OCI-LY7 (cell line): ENCODE data around the gene SERINC5.

Source experiments
- EZH2phosphoT487 ChIP-seq: fragments of 200-600 bp; sonication (generic); IDR thresholded peaks from 2 replicates; pipeline ENCODE4 v1.6.1; 2018; ENCODE audit warnings: low read depth, borderline replicate concordance, mild to moderate bottlenecking, mixed run types, antibody characterized with exemption, low read length, moderate library complexity, mixed read lengths
- TF ChIP-seq, protein P1 (sequence below): fragments of 200-600 bp; sonication (generic); conservative IDR thresholded peaks from 2 replicates; pipeline ENCODE4 v1.5.1; 2014; ENCODE audit warnings: mild to moderate bottlenecking, antibody characterized with exemption, low read length, moderate library complexity, mixed read lengths

DNA sequence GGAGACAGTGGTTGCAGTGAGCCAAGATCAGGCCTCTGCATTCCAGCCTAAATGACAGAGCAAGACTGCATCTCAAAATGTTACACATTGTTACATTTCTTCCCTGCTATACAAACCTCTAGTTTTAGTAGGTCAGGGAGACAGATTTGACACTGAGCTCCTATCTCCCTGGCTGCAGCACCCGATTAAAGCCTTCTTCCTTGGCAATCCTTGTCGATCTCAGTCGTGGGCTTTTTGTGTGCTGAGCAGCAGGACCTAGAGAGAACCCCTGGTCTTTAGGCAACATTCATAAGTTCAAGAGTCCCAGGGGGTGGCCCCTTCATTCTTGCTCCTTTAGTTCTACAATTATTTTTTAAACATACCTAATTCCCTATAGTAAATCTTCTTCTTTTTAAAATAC, 13.0 kb downstream of the SERINC5 start:
- TF ChIP-seq, protein P1, sequence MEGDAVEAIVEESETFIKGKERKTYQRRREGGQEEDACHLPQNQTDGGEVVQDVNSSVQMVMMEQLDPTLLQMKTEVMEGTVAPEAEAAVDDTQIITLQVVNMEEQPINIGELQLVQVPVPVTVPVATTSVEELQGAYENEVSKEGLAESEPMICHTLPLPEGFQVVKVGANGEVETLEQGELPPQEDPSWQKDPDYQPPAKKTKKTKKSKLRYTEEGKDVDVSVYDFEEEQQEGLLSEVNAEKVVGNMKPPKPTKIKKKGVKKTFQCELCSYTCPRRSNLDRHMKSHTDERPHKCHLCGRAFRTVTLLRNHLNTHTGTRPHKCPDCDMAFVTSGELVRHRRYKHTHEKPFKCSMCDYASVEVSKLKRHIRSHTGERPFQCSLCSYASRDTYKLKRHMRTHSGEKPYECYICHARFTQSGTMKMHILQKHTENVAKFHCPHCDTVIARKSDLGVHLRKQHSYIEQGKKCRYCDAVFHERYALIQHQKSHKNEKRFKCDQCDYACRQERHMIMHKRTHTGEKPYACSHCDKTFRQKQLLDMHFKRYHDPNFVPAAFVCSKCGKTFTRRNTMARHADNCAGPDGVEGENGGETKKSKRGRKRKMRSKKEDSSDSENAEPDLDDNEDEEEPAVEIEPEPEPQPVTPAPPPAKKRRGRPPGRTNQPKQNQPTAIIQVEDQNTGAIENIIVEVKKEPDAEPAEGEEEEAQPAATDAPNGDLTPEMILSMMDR = no peak
- no peak for TF ChIP-seq EZH2phosphoT487
